Measurements from ENCODE around the gene UNC45A. TPM values are rescaled to one million over a fixed set of nuclear protein-coding genes. Genes with fewer than 3 reads are reported as not detected.
A peak's percentile ranks its signal among the peaks of the same experiment; 100 is the strongest.

Gene UNC45A
- total and polyA plus RNA-seq, 7 donors = 28.8 to 63.5 (median 50.4) TPM

DNA sequence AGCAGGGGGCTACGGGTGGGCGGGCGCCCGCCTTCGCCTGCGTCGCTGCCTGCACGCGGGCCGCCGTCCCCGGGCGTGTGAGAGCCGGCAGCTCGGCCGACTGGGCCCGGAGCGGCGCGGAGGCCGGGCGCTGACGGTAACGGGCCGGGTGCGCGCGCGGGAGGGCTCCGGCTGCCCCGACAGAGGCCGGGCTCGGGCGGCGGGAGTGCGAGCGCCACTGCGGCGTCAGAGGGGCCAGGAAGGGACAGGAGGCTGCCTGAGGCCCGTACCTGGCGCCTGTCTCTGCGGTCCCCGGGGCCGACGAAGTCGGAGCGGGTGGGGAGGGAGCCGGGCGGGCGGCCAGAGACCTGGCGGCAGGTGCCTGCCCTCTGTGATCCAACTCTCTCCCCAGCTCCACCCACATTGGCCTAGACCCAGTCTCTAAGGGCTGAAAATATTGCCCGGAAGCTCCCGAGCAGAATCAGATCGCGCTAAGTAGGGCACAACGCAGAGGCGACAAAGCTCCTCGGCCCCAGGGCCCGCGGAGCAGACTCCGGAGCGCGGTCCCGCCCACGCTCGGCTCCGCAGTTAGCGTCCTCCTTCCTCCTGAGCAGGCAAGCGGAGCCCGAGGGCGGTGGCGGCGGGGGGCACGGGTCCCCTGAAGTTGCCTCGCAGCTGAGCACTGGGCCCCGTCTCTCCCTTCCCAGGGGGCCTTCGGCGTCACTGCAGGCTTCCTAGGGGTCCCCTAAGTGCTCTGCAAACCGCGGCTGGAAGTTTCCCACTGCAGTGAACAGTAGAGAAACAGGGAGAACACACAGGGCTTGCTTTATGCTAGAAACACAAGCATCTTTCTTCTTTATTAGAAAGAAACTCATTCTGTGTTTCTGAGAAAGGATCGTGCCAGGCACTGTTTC, 32.0 kb upstream of the UNC45A start, which contains the start of gene MAN2A2:
MAN2A2 (plus strand) TSS at position 463 of the 893 bp plus-strand sequence. CDS start 906 bp downstream, outside the sequence.
- Histone ChIP-seq H3K9me3 (no peaks in the 10 kb centered on the region), H3K27me3 (no peaks in the 10 kb centered on the region), H3K4me3 (peak within 1 kb of the TSS; percentile 68 to 81 (median 74)), H3K27ac (peak within 1 kb of the TSS; percentile 93 to 98 (median 96)), H3K36me3 (peaks cover 20 to 33% (median 29%) of the 10 kb centered on the region in 4 donors), H3K4me1 (peaks cover 0 to 25% (median 21%) of the 10 kb centered on the region in 4 donors)
- intact Hi-C loops (cut with DNase I) = loop anchor here (1.0 to 2.0 kb wide), 2 partner anchors 29 to 92 kb away; partner anchors contain the start of genes HDDC3 and PRC1
- DNase-seq = no peak
- WGBS, 2 donors = 1% methylated on average over 81 of the region's 81 CpGs
- TF ChIP-seq POLR2A (IDR thresholded peaks at IDR 0.05) (peak in 1 of 2 donors; percentile 42), POLR2AphosphoS5 (IDR thresholded peaks at IDR 0.05) (peak; percentile 19 to 59 (median 36)), CTCF (IDR thresholded peaks at IDR 0.05) (no peak), EP300 (IDR thresholded peaks at IDR 0.05) (no peak)

GRCh38 chr15:90903733-90904536, 31.1 kb upstream of the UNC45A start:
- Histone ChIP-seq H3K36me3 (peaks cover 20 to 40% (median 32%) of the 10 kb centered on the region in 4 donors), H3K4me1 (peaks cover 0 to 25% (median 21%) of the 10 kb centered on the region in 4 donors), H3K9me3 (no peaks in the 10 kb centered on the region), H3K4me3 (peak overlapping the region; percentile 68 to 81 (median 74)), H3K27me3 (no peaks in the 10 kb centered on the region), H3K27ac (peak overlapping the region; percentile 93 to 98 (median 96))
- intact Hi-C loops (cut with DNase I) = loop anchor here (2.0 kb wide), 1 partner anchor 91 kb away; the partner anchor contains the start of gene PRC1
- 51 to 73% methylated on average over 18 of the region's 18 CpGs for whole genome bisulfite sequencing, 2 donors
- no peak for TF ChIP-seq CTCF (IDR thresholded peaks at IDR 0.05)
- TF ChIP-seq POLR2AphosphoS5 (IDR thresholded peaks at IDR 0.05) = no peak
- no peak for TF ChIP-seq EP300 (IDR thresholded peaks at IDR 0.05)
- no peak for TF ChIP-seq POLR2A (IDR thresholded peaks at IDR 0.05)
- no peak for DNase-seq

DNA sequence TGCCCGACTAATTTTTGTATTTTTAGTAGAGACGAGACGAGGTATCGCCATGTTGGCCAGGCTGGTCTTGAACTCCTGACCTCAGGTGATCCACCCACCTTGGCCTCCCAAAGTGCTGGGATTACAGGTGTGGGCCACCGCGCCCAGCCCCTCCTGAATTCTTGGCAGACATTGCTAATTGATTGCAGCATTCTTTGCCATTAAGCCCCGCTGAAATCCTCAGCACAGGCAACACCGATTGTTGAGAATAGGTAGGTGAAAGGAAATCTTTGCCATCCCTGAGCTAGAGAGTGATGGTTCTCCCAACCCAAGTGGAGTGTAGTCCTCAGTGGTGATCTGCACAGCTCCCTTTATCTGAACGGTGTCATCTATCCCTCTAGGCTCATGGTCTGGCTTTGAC, 30.3 kb upstream of the UNC45A start:
- 94 to 97% methylated on average over 9 of the region's 9 CpGs for WGBS, 2 donors
- no peak for TF ChIP-seq POLR2A (IDR thresholded peaks at IDR 0.05)
- peaks cover 24 to 48% (median 38%) of the 10 kb centered on the region in 4 donors for H3K36me3 ChIP-seq
- H3K4me1 ChIP-seq = peaks cover 0 to 25% (median 21%) of the 10 kb centered on the region in 4 donors
- intact Hi-C loops (cut with DNase I) = no loop called here
- H3K4me3 ChIP-seq = no peak overlapping the region
- no peak for DNase-seq
- H3K9me3 ChIP-seq = no peaks in the 10 kb centered on the region
- H3K27ac ChIP-seq = no peak overlapping the region
- no peaks in the 10 kb centered on the region for H3K27me3 ChIP-seq

DNA sequence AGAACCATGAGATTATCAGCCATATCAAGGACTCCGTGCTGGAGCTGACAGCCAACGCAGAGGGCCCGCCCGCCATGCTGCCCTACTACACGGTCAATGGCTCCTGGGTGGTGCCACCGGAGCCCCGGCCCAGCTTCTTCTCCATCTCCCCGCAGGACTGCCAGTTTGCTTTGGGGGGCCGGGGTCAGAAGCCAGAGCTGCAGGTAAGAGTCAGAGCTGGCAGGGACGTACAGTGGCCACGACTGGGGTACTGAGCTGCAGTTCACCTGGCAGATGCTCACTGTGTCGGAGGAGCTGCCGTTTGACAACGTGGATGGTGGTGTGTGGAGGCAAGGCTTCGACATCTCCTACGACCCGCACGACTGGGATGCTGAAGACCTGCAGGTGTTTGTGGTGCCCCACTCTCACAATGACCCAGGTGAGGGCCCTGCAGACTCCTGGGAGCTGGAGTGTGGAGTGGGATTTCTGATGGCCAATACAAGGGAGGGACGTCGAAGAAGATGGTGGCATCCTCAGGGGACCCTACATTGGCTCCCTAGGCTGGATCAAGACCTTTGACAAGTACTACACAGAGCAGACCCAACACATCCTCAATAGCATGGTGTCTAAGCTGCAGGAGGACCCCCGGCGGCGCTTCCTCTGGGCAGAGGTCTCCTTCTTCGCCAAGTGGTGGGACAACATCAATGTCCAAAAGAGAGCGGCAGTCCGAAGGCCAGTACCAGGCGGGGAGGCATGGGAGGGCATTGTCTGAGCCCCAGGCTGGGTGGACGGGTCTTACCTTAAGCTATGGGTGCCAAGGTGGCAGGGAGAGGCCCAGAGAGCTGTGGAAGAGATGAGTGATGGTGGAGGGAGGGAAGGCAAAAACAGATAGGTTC, 29.5 kb upstream of the UNC45A start:
- intact Hi-C loops (cut with DNase I) = no loop called here
- 94 to 97% methylated on average over 28 of the region's 28 CpGs for WGBS, 2 donors
- no peak for TF ChIP-seq POLR2A (IDR thresholded peaks at IDR 0.05)
- no peak for TF ChIP-seq EP300 (IDR thresholded peaks at IDR 0.05)
- TF ChIP-seq POLR2AphosphoS5 (IDR thresholded peaks at IDR 0.05) = no peak
- TF ChIP-seq CTCF (IDR thresholded peaks at IDR 0.05) = no peak
- no peaks in the 10 kb centered on the region for H3K27me3 ChIP-seq
- no peaks in the 10 kb centered on the region for H3K9me3 ChIP-seq
- H3K4me1 ChIP-seq = peaks cover 0 to 25% (median 21%) of the 10 kb centered on the region in 4 donors
- H3K27ac ChIP-seq = no peak overlapping the region
- peaks cover 32 to 56% (median 45%) of the 10 kb centered on the region in 4 donors for H3K36me3 ChIP-seq
- no peak for DNase-seq
- no peak overlapping the region for H3K4me3 ChIP-seq
